Loucy (cell line): ENCODE results near the gene ITCH.

Source experiments
- EZH2phosphoT487 ChIP-seq: fragments of 200-600 bp; IDR thresholded peaks from 2 replicates; pipeline ENCODE4 v1.6.1; 2018; ENCODE audit warnings: antibody characterized with exemption, mild to moderate bottlenecking, moderate library complexity, borderline replicate concordance
- TF ChIP-seq, protein P1 (sequence below): fragments of 200-600 bp; sonication (generic); conservative IDR thresholded peaks from 2 replicates; pipeline ENCODE4 v1.5.1; 2014; ENCODE audit warnings: mild to moderate bottlenecking, antibody characterized with exemption, low read length

DNA sequence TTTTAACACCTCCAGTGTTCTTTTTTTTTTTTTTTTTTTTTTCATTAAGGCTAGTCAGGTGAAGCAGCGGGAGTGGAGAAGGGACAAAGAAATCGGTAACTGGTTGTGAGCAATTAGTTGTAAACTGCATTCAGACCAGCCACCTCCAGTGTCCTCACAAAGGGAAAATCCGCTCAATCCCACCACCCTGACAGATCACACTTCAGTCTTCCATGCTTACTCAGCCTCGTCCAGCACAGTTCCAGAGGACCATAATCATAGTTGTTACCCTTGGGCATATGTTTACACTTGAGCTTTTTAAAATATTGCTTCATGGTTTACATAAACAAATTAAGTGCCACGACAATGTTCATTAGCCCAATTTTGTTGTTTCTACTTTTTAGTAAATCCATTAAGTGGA lies 163.4 kb downstream of the ITCH start:
- TF ChIP-seq, protein P1, sequence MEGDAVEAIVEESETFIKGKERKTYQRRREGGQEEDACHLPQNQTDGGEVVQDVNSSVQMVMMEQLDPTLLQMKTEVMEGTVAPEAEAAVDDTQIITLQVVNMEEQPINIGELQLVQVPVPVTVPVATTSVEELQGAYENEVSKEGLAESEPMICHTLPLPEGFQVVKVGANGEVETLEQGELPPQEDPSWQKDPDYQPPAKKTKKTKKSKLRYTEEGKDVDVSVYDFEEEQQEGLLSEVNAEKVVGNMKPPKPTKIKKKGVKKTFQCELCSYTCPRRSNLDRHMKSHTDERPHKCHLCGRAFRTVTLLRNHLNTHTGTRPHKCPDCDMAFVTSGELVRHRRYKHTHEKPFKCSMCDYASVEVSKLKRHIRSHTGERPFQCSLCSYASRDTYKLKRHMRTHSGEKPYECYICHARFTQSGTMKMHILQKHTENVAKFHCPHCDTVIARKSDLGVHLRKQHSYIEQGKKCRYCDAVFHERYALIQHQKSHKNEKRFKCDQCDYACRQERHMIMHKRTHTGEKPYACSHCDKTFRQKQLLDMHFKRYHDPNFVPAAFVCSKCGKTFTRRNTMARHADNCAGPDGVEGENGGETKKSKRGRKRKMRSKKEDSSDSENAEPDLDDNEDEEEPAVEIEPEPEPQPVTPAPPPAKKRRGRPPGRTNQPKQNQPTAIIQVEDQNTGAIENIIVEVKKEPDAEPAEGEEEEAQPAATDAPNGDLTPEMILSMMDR = no peak
- TF ChIP-seq EZH2phosphoT487 = no peak
